ELF-1 (cell line): Measurements from ENCODE around the gene SCRG1.

Experiments
- DNase-seq: peaks from one replicate; pipeline ENCODE4 v3.0.0-alpha.2; 2016; ENCODE audit warnings: low read depth, low spot score

Gene SCRG1

DNA sequence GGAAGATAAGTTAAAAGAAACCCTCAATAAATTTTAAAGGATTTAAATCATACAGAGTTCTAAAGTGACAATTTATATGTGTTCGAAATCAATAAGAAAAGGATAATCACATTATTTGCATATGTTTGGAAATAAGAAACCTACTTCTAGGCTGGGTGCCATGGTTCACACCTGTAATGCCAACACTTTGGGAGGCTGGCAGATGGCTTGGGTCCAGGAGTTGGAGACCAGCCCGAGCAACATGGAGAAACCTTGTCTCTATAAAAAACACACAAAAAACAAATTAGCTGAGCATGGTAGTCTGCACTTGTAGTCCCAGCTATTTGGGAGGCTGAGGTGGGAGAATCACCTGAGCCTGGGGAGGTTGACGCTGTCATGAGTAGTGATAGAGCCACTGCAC, 36.2 kb downstream of the SCRG1 start:
- DNase-seq: no peak

DNA sequence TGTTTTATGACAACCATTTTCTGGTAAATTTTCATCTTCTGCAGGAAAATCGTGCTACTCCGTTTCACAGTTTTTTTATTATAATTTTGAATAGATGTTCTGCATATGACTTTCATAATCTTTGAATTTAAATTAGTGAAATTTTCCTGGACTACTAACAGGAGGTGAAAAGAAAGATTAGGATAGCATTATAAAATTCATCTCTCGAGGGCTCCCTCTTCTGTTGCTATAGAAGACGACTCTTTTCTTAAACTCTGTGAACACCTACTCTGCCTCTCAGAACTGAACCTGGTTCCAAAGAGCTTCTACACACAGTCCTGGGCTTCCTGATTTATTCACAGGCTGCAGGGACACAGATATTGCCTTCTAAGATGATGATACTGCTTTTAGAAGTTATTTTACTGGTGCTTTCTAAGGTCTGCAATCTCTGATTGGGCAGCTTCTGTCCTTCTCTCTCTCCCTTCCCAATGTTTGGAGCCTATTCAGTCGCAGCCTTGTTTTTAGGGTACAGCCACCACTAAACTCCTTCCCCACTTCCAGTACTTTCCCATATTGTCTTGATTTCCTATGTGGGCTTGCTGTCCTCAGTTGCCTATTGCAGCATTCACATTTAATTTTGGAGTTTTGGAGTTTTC, 38.2 kb downstream of the SCRG1 start:
- no peak for DNase-seq

DNA sequence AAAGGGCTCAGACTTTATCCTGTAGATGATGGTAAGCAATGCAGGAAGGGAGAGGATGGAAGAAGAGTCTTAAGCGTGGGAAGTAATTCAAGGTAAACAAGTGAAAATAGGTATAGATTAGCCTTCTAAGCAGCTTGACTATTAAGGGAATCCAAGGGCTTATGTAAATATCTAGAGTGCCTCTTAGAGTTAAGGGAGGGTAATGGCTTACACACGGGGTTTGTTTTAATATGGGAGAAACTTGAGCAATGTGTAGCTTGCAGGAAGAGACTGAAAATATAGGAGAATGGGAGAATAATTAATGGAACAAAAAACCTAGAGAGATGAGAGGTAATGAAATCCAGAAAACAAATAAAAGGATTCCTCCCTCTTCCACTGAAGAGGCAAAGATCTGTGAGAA, 41.0 kb downstream of the SCRG1 start:
- DNase-seq: no peak

DNA sequence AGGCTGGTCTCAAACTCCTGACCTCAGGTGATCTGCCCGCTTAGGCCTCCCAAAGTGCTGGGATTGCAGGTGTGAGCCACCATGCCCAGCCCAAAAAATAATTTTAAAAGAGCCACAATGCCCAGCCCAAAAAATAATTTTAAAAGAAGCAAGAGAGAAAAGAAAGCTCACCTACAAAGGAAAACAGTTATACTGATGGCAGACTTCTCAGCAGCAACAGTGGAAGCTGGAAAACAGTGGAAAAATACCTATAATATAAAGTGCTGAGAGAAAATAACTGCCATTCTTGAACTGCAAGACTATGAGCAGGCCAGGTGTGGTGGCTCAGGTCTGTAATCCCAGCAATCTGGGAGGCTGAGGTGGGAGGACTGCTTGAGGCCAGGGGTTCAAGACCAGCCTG, 51.4 kb downstream of the SCRG1 start:
- no peak for DNase-seq

DNA sequence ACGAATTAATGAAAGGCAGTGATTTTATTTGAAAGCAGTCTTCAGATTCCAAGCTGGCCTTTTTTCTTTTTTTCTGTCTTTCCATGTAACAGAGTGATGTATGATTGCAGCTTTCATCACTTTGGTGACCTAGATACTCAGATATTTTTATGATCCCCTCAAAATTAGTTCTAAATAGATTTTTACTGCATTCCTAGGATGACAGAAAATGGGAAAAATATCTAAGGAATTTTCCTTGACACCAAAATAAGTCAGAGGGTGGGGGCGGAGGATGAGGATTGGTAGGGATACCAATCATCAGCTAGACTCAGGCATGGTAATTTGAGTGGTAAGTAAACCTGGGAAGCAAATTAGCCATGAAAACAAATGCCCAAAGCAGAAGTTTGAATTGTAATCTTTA, 52.8 kb downstream of the SCRG1 start:
- DNase-seq: no peak

DNA sequence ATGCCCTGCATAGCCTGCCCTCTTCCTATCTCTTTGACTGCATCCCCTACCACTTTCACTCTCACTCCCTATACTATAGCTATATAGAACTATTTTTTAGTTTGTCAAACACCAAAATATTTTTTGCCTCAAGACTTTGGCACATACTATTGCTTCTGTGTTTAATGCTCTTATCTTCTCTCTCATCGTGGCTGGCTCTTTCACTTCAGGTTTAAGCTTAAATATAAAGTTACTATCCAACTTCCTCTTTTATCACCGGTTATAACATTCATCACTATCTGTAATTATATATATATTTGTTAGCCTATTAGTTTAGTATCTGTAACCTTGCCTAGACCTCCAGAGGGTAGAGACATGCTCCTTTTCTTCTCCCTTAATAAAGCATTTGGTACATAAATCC, 53.3 kb downstream of the SCRG1 start:
- no peak for DNase-seq

DNA sequence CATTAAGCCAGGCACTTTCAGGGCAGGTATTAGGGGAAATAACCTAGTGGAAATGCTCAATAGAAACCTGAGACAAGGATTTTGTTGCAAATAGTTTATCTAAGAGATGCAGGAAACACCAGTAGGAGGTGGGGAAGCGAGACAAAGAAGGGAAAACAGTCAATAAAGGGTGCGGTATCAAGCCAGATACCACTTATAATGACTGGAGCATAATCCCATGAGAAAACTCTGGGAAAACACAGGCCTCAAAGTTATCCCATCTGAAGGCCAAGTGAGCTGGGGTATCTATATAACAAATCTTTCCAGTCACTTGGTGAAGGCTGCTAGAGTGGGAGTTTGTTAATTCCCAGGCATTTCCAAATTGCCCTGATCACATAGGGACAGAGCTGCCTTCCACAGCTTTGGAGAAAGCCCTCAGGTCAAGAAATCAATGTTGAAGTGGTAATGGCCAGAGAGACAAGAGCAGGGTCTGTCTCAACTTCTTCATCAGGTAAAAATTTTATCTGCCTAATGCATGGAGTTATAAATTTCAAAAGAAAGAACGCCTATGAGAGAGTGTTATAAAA, 55.0 kb downstream of the SCRG1 start:
- peak; percentile 30 for DNase-seq

DNA sequence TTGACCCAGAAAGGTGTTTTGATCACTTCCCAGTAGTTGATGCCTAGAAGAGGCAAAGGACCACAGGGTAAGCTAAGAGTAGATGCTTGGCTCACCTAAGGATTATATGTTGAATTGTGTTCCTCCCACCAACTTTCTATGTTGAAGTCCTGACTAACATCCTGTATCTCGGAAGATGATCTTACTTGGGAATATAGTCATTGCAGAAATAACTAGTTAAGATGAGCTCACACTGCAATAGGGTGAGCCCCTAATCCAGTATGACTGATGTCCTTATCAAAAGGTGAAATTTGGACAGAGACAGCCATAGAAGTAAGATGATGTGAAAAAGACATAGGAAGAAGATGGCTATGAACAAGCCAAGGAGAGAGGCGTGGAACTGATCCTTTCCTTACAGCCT, 61.5 kb downstream of the SCRG1 start:
- no peak for DNase-seq

DNA sequence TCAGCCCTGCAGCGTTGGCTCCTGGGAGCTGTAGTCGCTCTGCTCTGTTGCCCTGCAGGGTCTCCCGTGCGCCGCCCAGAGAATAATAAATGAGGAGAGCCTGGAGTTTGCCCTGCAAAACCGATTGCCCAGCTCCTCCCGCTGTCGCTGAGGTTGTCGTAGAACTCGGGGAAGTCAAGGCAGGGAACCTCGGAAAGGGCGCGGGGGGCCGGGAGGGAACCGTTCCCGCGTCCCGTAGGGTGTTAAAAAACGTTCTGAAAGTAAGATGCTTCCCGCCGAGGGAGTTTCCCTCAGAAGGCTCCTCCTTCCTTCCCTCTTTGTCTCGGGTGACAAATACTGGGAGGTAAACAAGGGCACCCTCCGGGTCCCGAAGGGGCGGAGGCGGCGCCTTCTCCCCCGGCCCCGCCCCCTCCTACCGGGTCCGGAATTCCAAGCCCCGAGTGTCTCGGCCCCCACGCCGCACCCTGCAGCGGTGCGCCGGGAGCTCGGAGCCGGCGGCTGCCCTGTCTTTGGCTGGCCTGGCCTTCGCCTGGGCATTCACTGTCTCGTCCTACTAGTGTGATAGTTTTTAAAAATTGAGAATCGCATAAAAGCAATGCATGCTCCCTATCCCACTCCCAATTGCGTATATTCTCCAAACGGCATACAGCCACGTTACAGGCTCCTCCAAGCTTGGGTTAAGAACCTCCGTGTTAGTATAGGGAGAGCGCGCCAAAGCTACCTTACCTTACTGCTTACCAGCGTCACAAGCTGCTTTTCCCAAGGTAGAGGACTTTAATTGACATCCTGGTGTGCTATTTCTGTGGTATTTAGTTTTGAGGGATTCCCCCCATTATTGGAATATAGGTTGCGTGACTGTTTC, 63.8 kb downstream of the SCRG1 start:
- DNase-seq: peak; percentile 97
